IMR-90 (cell line): ENCODE data around the gene GPRC5D. TPM values are rescaled to one million over a fixed set of nuclear protein-coding genes. Genes with fewer than 3 reads are reported as not detected.

ENCODE experiments used
- BHLHE40 ChIP-seq: fragments of 150-350 bp; IDR thresholded peaks from 2 replicates; pipeline ENCODE4 v1.6.1; 2016; ENCODE audit warnings: mild to moderate bottlenecking, low read depth, low read length
- CEBPB ChIP-seq: IDR thresholded peaks from 2 replicates; pipeline ENCODE4 v1.6.1; 2012; ENCODE audit warnings: low read depth, low read length, improper control_type of control experiment
- RFX5 ChIP-seq: IDR thresholded peaks from 2 replicates; pipeline ENCODE4 v1.8.0; 2012; ENCODE audit warnings: low read depth, mild to moderate bottlenecking, low read length, moderate library complexity
- microRNA-seq, 2 experiments: library from miRNA; stranded (forward) in 1 of 2; unstranded in 1 of 2; fragments of 10-50 nt in 1 of 2; fragments of <30 nt in 1 of 2; gene quantifications in 1 of 2; microRNA quantifications in 1 of 2; one replicate each; pipeline versions ENCODE3 to v1.1.0; 2013 to 2020; ENCODE audit not compliant: insufficient read depth in 1 of 2, insufficient read length in 1 of 2, unreplicated experiment in 1 of 2
- polyA plus RNA-seq, 3 experiments: library from polyadenylated mRNA; depleted of rRNA; stranded (reverse); fragments of >200 nt; gene quantifications; 2 replicates each; pipeline ENCODE4 v1.2.3, GENCODE V29; 2012; ENCODE audit warnings: low replicate concordance in 1 of 3
- small RNA-seq, 5 experiments: library from RNA; depleted of rRNA; stranded (forward); fragments of <200 nt; gene quantifications; one replicate each; pipeline ENCODE3, GENCODE V24; 2012
- total RNA-seq: library from RNA; depleted of rRNA; stranded (reverse); fragments of >200 nt; gene quantifications from 2 replicates; pipeline ENCODE4 v1.2.3, GENCODE V29; 2012; rRNA removed

GPRC5D gene
- total and polyA plus RNA-seq, 2 of the 4 experiments (the other 2 are of a cell fraction), result not detected

DNA sequence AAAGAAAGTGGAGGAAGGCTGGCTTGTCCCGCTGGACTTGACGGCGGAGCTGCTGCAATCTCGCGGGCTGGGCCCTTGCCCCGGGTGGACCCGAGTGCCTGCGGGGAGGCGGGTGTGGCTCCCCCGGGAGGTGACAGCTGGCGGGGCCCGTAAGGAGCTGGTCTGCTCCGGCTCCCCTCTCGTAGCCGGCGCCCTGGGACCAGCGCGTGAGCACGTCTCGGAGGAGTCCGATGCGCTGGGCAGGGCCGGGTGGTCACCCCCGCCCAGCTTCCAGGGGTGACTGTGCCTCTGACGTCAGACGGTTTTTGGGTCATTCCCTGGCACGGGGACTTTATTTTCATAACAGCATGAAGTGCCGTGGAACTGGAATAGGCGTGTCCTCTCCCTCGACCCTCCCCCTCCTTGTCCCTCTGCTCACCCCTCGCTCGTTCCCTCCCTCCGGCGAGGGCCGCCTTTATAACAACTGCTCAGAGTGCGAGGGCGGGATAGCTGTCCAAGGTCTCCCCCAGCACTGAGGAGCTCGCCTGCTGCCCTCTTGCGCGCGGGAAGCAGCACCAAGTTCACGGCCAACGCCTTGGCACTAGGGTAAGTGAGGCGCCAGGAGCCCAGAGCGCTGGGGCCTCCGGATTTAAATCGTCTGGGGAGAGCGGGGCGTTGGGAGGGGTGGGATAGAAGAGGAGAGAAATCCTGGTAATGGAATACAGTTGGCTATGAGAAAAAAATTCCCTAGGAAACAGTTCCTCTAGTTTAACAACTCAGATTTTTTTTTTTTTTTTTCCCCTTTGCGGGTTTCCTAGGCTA lies 60.7 kb downstream of the GPRC5D start, which contains the start of gene GPRC5A (continued):
- TF ChIP-seq RFX5 (no peak), BHLHE40 (peak; percentile 96), CEBPB (no peak)

Small RNAs within 50 kb of the gene (microRNA-seq; reads per million reads assigned to microRNA genes)
- not detected for gene RF00604 (ENCODE audit: insufficient read depth, insufficient read length)

Small RNAs within 50 kb of the gene (small RNA-seq; reads per million reads assigned to genes)
- 0 reads per million in 5 experiments for gene RF00604

Other genes with a start within 250 kb of the GPRC5D start
- 17.4 and 28.1 TPM in 2 replicates for gene CDKN1B, start 234.8 kb downstream of the GPRC5D start, total RNA-seq
- gene CDKN1B, start 234.8 kb downstream of the GPRC5D start, polyA plus RNA-seq (2012; rRNA removed), result 7.9 and 13.9 TPM in 2 replicates
- 4.2 and 4.5 TPM in 2 replicates for gene APOLD1, start 166.5 kb downstream of the GPRC5D start, total RNA-seq
- gene APOLD1, start 166.5 kb downstream of the GPRC5D start, polyA plus RNA-seq (2012; rRNA removed), result 2.3 and 2.4 TPM in 2 replicates
- gene DDX47, start 138.8 kb downstream of the GPRC5D start, total RNA-seq, result 77.8 and 104 TPM in 2 replicates
- gene DDX47, start 138.8 kb downstream of the GPRC5D start, polyA plus RNA-seq (2012; rRNA removed), result 71.5 and 89.5 TPM in 2 replicates
- gene GPRC5A, start 60.6 kb downstream of the GPRC5D start, total RNA-seq, result 49.6 and 49.7 TPM in 2 replicates
- 193 and 201 TPM in 2 replicates for gene GPRC5A, start 60.6 kb downstream of the GPRC5D start, polyA plus RNA-seq (2012; rRNA removed)
- 14.7 and 18.8 TPM in 2 replicates for gene HEBP1, start 48.1 kb upstream of the GPRC5D start, total RNA-seq
- 44.2 and 49.2 TPM in 2 replicates for gene HEBP1, start 48.1 kb upstream of the GPRC5D start, polyA plus RNA-seq (2012; rRNA removed)
- gene FAM234B, start 92.2 kb upstream of the GPRC5D start, total RNA-seq, result 6.7 and 8.6 TPM in 2 replicates
- gene FAM234B, start 92.2 kb upstream of the GPRC5D start, polyA plus RNA-seq (2012; rRNA removed), result 3.6 and 3.7 TPM in 2 replicates
- 2.5 and 2.9 TPM in 2 replicates for gene GSG1, start 151.5 kb upstream of the GPRC5D start, total RNA-seq
- gene GSG1, start 151.5 kb upstream of the GPRC5D start, polyA plus RNA-seq (2012; rRNA removed), result 1.8 and 2.1 TPM in 2 replicates
- gene EMP1, start 244.6 kb upstream of the GPRC5D start, total RNA-seq, result 137 and 570 TPM in 2 replicates
- 106 and 201 TPM in 2 replicates for gene EMP1, start 244.6 kb upstream of the GPRC5D start, polyA plus RNA-seq (2012; rRNA removed)